SW480 (cell line): ENCODE results near the gene PPP2R3C.
"Not testable (repeated sequence)": the region's sequence is repeated elsewhere in the genome, so short reads cannot be mapped to it uniquely, and the experiment has no call there.

Experiments used
- DNase-seq: peaks from one replicate; pipeline ENCODE4 v3.0.0-alpha.2; 2016; ENCODE audit warnings: low spot score

The PPP2R3C gene

DNA sequence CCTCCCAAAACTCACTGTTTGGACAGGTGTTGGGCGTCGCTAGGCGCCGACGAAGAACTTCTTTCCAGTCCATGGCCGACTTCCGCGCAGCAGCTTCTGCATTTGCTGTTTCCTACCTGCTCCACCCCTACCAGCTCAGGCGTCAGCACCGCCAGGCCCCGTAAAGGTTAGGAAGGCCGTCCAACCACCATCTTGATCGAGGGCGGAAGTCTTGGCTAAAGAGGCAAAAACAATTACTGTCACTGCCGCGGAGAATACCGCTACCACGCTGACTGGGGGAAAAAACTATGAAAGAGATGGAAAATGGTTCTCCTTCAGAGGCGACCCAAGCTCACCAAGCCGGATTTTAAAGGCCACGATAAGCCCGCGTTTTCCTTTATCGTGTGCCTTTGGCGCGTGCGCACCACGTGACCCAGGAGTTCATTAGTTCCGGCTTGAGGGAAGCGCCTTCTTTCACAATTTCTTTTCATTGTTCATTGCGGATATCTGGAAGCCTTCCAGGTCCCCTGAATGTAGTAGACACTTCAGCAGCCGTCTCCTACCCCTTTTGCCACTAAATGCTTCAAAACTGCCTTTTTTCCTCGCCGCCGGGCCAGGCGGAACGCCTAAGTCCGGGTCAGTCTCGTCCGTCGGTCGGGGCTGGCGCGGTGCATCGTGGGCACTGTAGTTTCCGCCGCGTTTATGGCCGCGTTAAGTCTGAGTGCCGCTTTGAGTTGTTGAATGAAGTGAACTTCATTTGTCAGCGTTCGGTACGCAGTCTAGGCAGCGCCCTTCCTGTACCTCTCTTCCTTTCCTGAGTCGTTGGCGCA, at the start of gene PPP2R3C, which contains the start of gene PRORP:
PPP2R3C (minus strand) TSS at position 104 of the 809 bp plus-strand sequence; CDS start at position 73, 31 bp downstream.
PRORP (plus strand) TSS at position 666 of the 809 bp plus-strand sequence. CDS start 694 bp downstream, outside the sequence.
- DNase-seq = peak; percentile 97

DNA sequence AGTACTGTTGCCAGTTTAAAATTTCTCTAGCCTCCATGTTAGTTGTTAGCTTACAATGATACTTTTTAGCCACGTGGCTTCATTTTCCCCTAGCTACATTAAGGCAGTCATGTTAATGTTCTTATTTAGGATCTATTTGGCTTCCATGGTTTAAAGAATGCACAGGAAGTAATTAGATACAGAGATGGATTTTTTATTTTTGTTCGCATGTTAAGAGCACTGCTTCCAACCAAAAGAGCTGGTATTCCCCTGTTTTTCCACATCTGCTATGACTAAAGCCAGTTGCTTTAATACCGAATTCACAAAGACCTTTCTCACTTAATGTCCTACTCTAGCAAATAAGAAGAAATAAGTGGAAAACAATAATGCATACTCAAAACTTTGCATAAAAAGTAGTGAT, 45.7 kb upstream of the PPP2R3C start:
- no peak for DNase-seq

GRCh38 chr14:35164849-35165248, 43.1 kb upstream of the PPP2R3C start:
- DNase-seq = no peak

DNA sequence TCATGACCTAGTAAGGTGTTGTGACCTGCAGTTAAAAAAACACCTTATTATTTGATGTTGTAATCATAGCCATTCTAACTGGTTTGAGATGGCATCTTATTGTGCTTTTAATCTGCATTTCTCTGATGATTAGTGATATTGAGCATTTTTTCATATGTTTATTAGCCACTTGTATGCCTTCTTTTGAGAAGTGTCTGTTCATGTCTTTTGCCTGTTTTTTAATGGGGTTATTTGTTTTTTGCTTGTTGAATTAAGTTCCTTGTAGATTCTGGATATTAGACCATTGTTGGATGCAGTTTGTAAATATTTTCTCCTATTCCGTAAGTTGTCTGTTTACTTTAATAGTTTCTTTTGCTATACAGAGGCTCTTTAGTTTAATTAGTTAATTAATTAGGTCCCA, 41.6 kb upstream of the PPP2R3C start:
- DNase-seq = no peak

- no peak for DNase-seq
Observed at GRCh38 chr14:35161231-35161630, 39.4 kb upstream of the PPP2R3C start.

- peak; percentile 73 for DNase-seq
Observed at GRCh38 chr14:35159742-35160409, 38.1 kb upstream of the PPP2R3C start.

GRCh38 chr14:35158951-35159653, 37.3 kb upstream of the PPP2R3C start:
- DNase-seq = no peak

- no peak for DNase-seq
Observed at GRCh38 chr14:35158491-35158890, 36.7 kb upstream of the PPP2R3C start.

- DNase-seq = no peak
Observed at GRCh38 chr14:35155962-35156361, 34.2 kb upstream of the PPP2R3C start.

GRCh38 chr14:35154016-35154415, 32.2 kb upstream of the PPP2R3C start:
- DNase-seq = no peak

DNA sequence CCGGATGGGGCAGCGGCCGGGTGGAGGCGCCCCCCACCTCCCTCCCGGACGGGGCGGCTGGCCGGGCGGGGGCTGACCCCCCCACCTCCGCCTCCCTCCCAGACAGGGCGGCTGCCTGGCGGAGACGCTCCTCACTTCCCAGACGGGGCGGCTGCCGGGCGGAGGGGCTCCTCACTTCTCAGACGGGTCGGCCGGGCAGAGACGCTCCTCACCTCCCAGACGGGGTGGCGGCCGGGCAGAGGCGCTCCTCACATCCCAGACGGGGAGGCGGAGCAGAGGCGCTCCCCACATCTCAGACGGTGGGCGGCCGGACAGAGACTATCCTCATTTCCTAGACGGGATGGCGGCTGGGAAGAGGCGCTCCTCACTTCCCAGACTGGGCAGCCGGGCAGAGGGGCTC, 30.7 kb upstream of the PPP2R3C start:
- not testable (repeated sequence) for DNase-seq

GRCh38 chr14:35149239-35149638, 27.4 kb upstream of the PPP2R3C start:
- no peak for DNase-seq

DNA sequence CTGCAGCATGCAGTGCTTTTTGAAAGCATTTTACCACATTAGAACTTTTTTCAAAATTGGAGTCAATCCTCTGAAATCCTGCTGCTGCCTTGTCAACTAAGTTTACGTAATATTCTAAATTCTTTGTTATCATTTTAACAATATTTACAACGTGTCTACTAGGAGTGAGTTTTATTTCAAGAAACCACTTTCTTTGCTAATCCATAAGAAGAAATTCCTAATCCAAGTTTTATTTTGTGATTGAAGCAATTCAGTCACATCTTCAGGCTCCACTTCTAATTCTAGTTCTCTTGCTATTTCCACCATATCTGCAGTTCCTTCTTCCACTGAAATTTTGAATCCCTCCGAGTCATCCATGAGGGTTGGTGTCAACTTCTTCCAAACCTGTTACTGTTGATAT, 25.9 kb upstream of the PPP2R3C start:
- DNase-seq = no peak

DNA sequence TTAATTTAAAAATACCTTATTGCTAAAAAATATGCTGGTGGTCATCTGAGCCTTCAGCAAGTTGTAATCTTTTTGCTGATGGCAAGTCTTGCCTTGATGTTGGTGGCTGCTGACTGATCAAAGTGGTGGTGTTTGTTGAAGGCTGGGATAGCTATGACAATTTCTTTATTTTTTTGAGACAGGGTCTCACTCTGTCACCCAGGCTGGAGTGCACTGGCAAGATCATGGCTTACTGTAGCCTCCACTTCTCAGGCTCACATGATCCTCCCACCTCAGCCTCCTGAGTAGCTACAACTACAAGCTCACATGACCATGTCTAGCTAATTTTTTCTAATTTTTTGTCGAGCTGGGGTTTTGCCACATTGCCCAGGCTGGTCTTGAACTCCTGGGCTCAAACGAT, 25.4 kb upstream of the PPP2R3C start:
- no peak for DNase-seq

DNA sequence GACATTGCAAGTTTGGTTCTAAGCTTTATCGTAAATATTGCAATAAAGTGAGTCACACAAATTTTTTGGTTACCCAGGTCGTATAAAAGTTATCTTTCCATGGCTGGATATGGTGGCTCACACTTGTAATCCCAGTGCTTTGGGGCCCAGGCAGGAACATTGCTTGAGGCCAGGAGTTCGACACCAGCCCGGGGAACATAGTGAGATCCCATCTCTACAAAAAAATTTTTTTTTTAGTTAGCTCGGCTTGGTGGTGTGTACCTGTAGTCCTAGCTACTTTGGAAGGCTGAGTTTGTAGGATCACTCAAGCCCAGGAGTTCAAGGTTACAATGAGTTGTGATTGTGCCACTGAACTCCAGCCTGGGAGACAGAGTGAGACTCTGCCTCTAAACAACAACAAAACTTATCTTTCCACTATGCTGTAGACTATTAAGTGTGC, 24.9 kb upstream of the PPP2R3C start:
- no peak for DNase-seq

- DNase-seq = peak; percentile 14
Observed at GRCh38 chr14:35144029-35144428, 22.2 kb upstream of the PPP2R3C start.

DNA sequence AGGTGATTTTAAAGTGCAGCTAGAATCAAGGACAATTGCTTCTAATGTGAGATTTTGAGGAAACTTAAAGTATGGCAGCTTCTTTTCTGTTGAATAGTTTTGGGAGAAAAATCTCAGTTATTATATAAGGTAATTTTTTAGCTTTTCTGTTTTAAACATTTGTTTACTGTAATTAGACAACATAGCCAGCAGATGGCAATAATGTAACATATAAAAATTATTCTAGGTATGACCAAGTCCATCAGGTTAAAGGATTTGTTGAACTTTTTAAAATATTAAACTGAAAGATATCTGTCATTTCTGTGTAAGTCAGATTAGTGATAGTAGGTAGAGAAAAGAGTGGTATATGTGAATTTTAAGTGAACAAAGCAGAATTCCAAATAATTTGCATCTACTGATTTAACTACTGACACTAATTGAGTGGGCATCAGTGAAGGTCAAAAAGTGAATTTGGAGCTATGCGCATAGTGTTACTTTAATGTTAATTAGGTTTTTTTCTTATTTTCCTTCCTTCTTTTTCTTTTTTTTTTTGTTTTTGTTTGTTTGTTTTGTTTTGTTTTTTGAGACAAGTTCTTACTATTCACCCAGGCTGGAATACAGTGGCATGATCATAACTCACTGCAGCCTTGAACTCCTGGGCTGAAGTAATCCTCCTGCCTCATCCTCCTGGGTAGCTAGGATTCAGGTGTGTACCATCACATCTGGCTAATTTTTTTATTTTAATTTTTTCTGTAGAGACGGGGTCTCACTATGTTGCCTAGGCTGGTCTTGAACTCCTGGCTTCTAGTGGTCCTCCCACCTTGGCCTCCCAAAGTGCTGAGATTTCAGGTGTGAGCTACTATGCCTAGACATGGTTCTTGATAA, 19.2 kb upstream of the PPP2R3C start:
- DNase-seq = peak; percentile 51

- DNase-seq = no peak
Observed at GRCh38 chr14:35138585-35138984, 16.8 kb upstream of the PPP2R3C start.

GRCh38 chr14:35134329-35135123, 12.7 kb upstream of the PPP2R3C start:
- DNase-seq = no peak

GRCh38 chr14:35133542-35134328, 11.9 kb upstream of the PPP2R3C start:
- DNase-seq = no peak
